Retinal pigment epithelial cell (primary cell): ENCODE measurements around the gene PDE4D.
"Not testable (repeated sequence)": the region's sequence is repeated elsewhere in the genome, so short reads cannot be mapped to it uniquely, and the experiment has no call there.

ENCODE experiments used
- DNase-seq: peaks from one replicate; pipeline ENCODE4 v3.0.0-alpha.2; 2010; ENCODE audit warnings: low read depth
- H3K4me3 ChIP-seq: 2 replicates; pipeline ENCODE4 v1.5.1; 2011; ENCODE audit warnings: mild to moderate bottlenecking, low read length, control low read depth, moderate library complexity
- CTCF ChIP-seq: conservative IDR thresholded peaks from 2 replicates; pipeline ENCODE4 v1.5.1; 2011; ENCODE audit warnings: low read depth, low read length, control low read depth, inconsistent platforms

The PDE4D gene

GRCh38 chr5:59599729-59600128 is 293.8 kb downstream of the PDE4D start:
- no peak for DNase-seq
- TF ChIP-seq CTCF = no peak
- no peak overlapping the region for H3K4me3 ChIP-seq

GRCh38 chr5:59598547-59598874 is 295.0 kb downstream of the PDE4D start:
- TF ChIP-seq CTCF = no peak
- no peak for DNase-seq
- no peak overlapping the region for H3K4me3 ChIP-seq

GRCh38 chr5:59597690-59598546 is 295.6 kb downstream of the PDE4D start:
- TF ChIP-seq CTCF = no peak
- no peak overlapping the region for H3K4me3 ChIP-seq
- DNase-seq = no peak

- no peak for TF ChIP-seq CTCF
- no peak for DNase-seq
Measured at GRCh38 chr5:59596586-59597350, 296.8 kb downstream of the PDE4D start.

GRCh38 chr5:59594118-59594517 is 299.4 kb downstream of the PDE4D start:
- not testable (repeated sequence) for DNase-seq, H3K4me3 ChIP-seq

More at GRCh38 chr5:59596586-59597350, 296.8 kb downstream of the PDE4D start:
- H3K4me3 ChIP-seq = no peak overlapping the region

GRCh38 chr5:59593439-59594007 is 300.0 kb downstream of the PDE4D start:
- H3K4me3 ChIP-seq = no peak overlapping the region
- DNase-seq = no peak
- no peak for TF ChIP-seq CTCF

- no peak overlapping the region for H3K4me3 ChIP-seq
- DNase-seq = no peak
Measured at GRCh38 chr5:59592101-59592500, 301.4 kb downstream of the PDE4D start.

More at GRCh38 chr5:59592101-59592500, 301.4 kb downstream of the PDE4D start:
- no peak for TF ChIP-seq CTCF
